ENCODE data around the gene FAM81A.
"Not testable (repeated sequence)": the region's sequence is repeated elsewhere in the genome, so short reads cannot be mapped to it uniquely, and the experiment has no call there.

Gene FAM81A

GRCh38 chr15:59484399-59484798 lies 46.4 kb downstream of the FAM81A start:
- in situ Hi-C loops (cut with MboI; ENCODE audit: low sequenced_read_pairs): no loop called here

GRCh38 chr15:59485036-59485435 lies 47.0 kb downstream of the FAM81A start:
- in situ Hi-C loops (cut with MboI; ENCODE audit: low sequenced_read_pairs): no loop called here

GRCh38 chr15:59489485-59489884 lies 51.5 kb downstream of the FAM81A start:
- in situ Hi-C loops (cut with MboI; ENCODE audit: low sequenced_read_pairs): not testable (repeated sequence)

- in situ Hi-C loops (cut with MboI; ENCODE audit: low sequenced_read_pairs): no loop called here
Observed at GRCh38 chr15:59491062-59491461, 53.1 kb downstream of the FAM81A start.

GRCh38 chr15:59492389-59493377 lies 54.7 kb downstream of the FAM81A start:
- in situ Hi-C loops (cut with MboI; ENCODE audit: low sequenced_read_pairs): no loop called here

- in situ Hi-C loops (cut with MboI; ENCODE audit: low sequenced_read_pairs): no loop called here
Observed at GRCh38 chr15:59501597-59501996, 63.6 kb downstream of the FAM81A start.

- in situ Hi-C loops (cut with MboI; ENCODE audit: low sequenced_read_pairs): no loop called here
Observed at GRCh38 chr15:59515190-59515589, 77.2 kb downstream of the FAM81A start.

GRCh38 chr15:59516655-59517461 lies 78.9 kb downstream of the FAM81A start:
- in situ Hi-C loops (cut with MboI; ENCODE audit: low sequenced_read_pairs): no loop called here

GRCh38 chr15:59519329-59519728 lies 81.3 kb downstream of the FAM81A start:
- in situ Hi-C loops (cut with MboI; ENCODE audit: low sequenced_read_pairs): no loop called here

GRCh38 chr15:59521443-59521842 lies 83.5 kb downstream of the FAM81A start:
- in situ Hi-C loops (cut with MboI; ENCODE audit: low sequenced_read_pairs): no loop called here

GRCh38 chr15:59522988-59523461 lies 85.0 kb downstream of the FAM81A start:
- in situ Hi-C loops (cut with MboI; ENCODE audit: low sequenced_read_pairs): no loop called here

GRCh38 chr15:59523702-59524101 lies 85.7 kb downstream of the FAM81A start:
- in situ Hi-C loops (cut with MboI; ENCODE audit: low sequenced_read_pairs): no loop called here

- in situ Hi-C loops (cut with MboI; ENCODE audit: low sequenced_read_pairs): no loop called here
Observed at GRCh38 chr15:59524331-59524731, 86.3 kb downstream of the FAM81A start.

GRCh38 chr15:59526466-59526865 lies 88.5 kb downstream of the FAM81A start:
- in situ Hi-C loops (cut with MboI; ENCODE audit: low sequenced_read_pairs): not testable (repeated sequence)

- in situ Hi-C loops (cut with MboI; ENCODE audit: low sequenced_read_pairs): no loop called here
Observed at GRCh38 chr15:59528429-59528828, 90.4 kb downstream of the FAM81A start.

- in situ Hi-C loops (cut with MboI; ENCODE audit: low sequenced_read_pairs): no loop called here
Observed at GRCh38 chr15:59528961-59529402, 91.0 kb downstream of the FAM81A start.

- in situ Hi-C loops (cut with MboI; ENCODE audit: low sequenced_read_pairs): no loop called here
Observed at GRCh38 chr15:59531066-59531675, 93.2 kb downstream of the FAM81A start.

GRCh38 chr15:59532770-59533379 lies 94.9 kb downstream of the FAM81A start:
- in situ Hi-C loops (cut with MboI; ENCODE audit: low sequenced_read_pairs): no loop called here

GRCh38 chr15:59536553-59536952 lies 98.6 kb downstream of the FAM81A start:
- in situ Hi-C loops (cut with MboI; ENCODE audit: low sequenced_read_pairs): no loop called here

- in situ Hi-C loops (cut with MboI; ENCODE audit: low sequenced_read_pairs): no loop called here
Observed at GRCh38 chr15:59537403-59537802, 99.4 kb downstream of the FAM81A start.

- in situ Hi-C loops (cut with MboI; ENCODE audit: low sequenced_read_pairs): no loop called here
Observed at GRCh38 chr15:59538494-59538893, 100.5 kb downstream of the FAM81A start.
